Caco-2 (cell line): ENCODE data around the gene ZNF205. TPM values are rescaled to one million over a fixed set of nuclear protein-coding genes. Genes with fewer than 3 reads are reported as not detected.

ENCODE experiments used
- BruUV-seq: library from RNA; stranded (reverse); fragments of 400-500 nt; replicated peaks from 2 replicates; lab custom pipeline; 2021; lab: Mats Ljungman, UMichigan
- CTCF ChIA-PET: fragments of 300-600 bp; sonication (Branson Sonifier 250); formaldehyde crosslinking; loops from one replicate; lab custom pipeline; 2022; ENCODE audit warnings: antibody characterized with exemption; lab: Charles Lee
- POLR2A ChIA-PET: fragments of 300-600 bp; sonication (Branson Sonifier 250); formaldehyde crosslinking; loops from one replicate; lab custom pipeline; 2022; ENCODE audit warnings: antibody characterized with exemption; lab: Charles Lee
- DNase-seq, 2 experiments: peaks; one replicate each; pipeline versions ENCODE4 v3.0.0 to v3.0.0-alpha.2; 2020 to 2022
- H3K27me3 ChIP-seq: replicated peaks from 2 replicates; pipeline ENCODE4 v1.6.0; 2011; ENCODE audit warnings: low read length; ENCODE audit not compliant: control insufficient read depth, insufficient read depth
- H3K36me3 ChIP-seq: 2 replicates; pipeline ENCODE4 v1.5.1; 2011; ENCODE audit warnings: low read length; ENCODE audit not compliant: control insufficient read depth, insufficient read depth
- H3K4me1 ChIP-seq: fragments of 250-450 bp; sonication (Bioruptor Pico); 2 replicates; pipeline ENCODE4 v1.5.1; 2020; ENCODE audit warnings: mild to moderate bottlenecking
- H3K4me3 ChIP-seq: 2 replicates; pipeline ENCODE4 v1.5.1; 2011; ENCODE audit warnings: low read depth, mild to moderate bottlenecking, control low read depth, low read length
- H3K9me3 ChIP-seq: fragments of 250-450 bp; sonication (Bioruptor Pico); 2 replicates; pipeline ENCODE4 v1.5.1; 2020; ENCODE audit warnings: mild to moderate bottlenecking, moderate library complexity
- H3K27ac Mint-ChIP-seq: one replicate; pipeline ENCODE4 v1.8.0; 2022; ENCODE audit warnings: mixed read lengths; ENCODE audit not compliant: unreplicated experiment
- H3K27me3 Mint-ChIP-seq: one replicate; pipeline ENCODE4 v1.8.0; 2022; ENCODE audit warnings: mixed read lengths; ENCODE audit not compliant: insufficient read depth, unreplicated experiment
- H3K36me3 Mint-ChIP-seq: one replicate; pipeline ENCODE4 v1.8.0; 2022; ENCODE audit warnings: mild to moderate bottlenecking, mixed read lengths; ENCODE audit not compliant: insufficient read depth, unreplicated experiment
- H3K4me1 Mint-ChIP-seq: one replicate; pipeline ENCODE4 v1.8.0; 2022; ENCODE audit warnings: low read depth, mixed read lengths; ENCODE audit not compliant: unreplicated experiment
- H3K4me3 Mint-ChIP-seq: one replicate; pipeline ENCODE4 v1.8.0; 2022; ENCODE audit warnings: mild to moderate bottlenecking, moderate library complexity, mixed read lengths; ENCODE audit not compliant: unreplicated experiment
- H3K9me3 Mint-ChIP-seq: one replicate; pipeline ENCODE4 v1.8.0; 2022; ENCODE audit warnings: mixed read lengths; ENCODE audit not compliant: unreplicated experiment
- CTCF ChIP-seq, 2 experiments: fragments of 200-600 bp in 1 of 2; IDR thresholded peaks; 1 replicate in 1 of 2; 2 replicates in 1 of 2; pipeline versions ENCODE4 v1.5.1 to v1.8.0; 2011 to 2022; ENCODE audit warnings: antibody characterized with exemption in 1 of 2, control low read depth in 1 of 2, inconsistent platforms in 1 of 2, low read depth in 1 of 2, low read length in 1 of 2, mild to moderate bottlenecking in 1 of 2, moderate library complexity in 1 of 2; ENCODE audit not compliant: insufficient read depth in 1 of 2, severe bottlenecking in 1 of 2, unreplicated experiment in 1 of 2
- intact Hi-C: fragments of 100-400 bp; cut with micrococcal nuclease; formaldehyde crosslinking; loops from one replicate; pipeline ENCODE4 v1.10.0; 2022; ENCODE audit not compliant: unreplicated experiment
- total RNA-seq: library from RNA; stranded (reverse); gene quantifications from 2 replicates; pipeline ENCODE4 v1.2.3, GENCODE V29; 2022

The ZNF205 gene
- total RNA-seq, 1 experiment from 2014 or later, result 13.5 TPM

GRCh38 chr16:3118204-3118790 lies 5.9 kb downstream of the ZNF205 start:
- no peak overlapping the region for H3K4me3 ChIP-seq
- Mint-ChIP-seq H3K36me3 (peaks cover 19% of the 10 kb centered on the region), H3K27me3 (no peaks in the 10 kb centered on the region), H3K9me3 (no peaks in the 10 kb centered on the region), H3K27ac (no peak overlapping the region), H3K4me1 (peaks cover under 1% of the 10 kb centered on the region), H3K4me3 (no peak overlapping the region)
- H3K9me3 ChIP-seq, result no peaks in the 10 kb centered on the region
- no peaks in the 10 kb centered on the region for H3K36me3 ChIP-seq
- ChIA-PET CTCF (interaction anchor here (1.3 kb wide), 1 partner anchor 11 kb away, joined by 4 read pairs; no protein-coding TSS in a partner anchor), POLR2A (no interaction called here)
- no peaks in the 10 kb centered on the region for H3K4me1 ChIP-seq
- DNase-seq, result no peak
- no peak for TF ChIP-seq CTCF (IDR thresholded peaks at IDR 0.05; ENCODE audit: insufficient read depth in 1 of 2, low read depth in 1 of 2, low read length in 1 of 2, severe bottlenecking in 1 of 2, unreplicated experiment in 1 of 2)
- intact Hi-C loops, result no loop called here
- BruUV-seq, result no TSS peak
- no peaks in the 10 kb centered on the region for H3K27me3 ChIP-seq

GRCh38 chr16:3118846-3119245 lies 6.5 kb downstream of the ZNF205 start:
- CTCF ChIA-PET, result interaction anchor here (1.3 kb wide), 1 partner anchor 11 kb away, joined by 4 read pairs; no protein-coding TSS in a partner anchor
- H3K4me1 Mint-ChIP-seq, result peaks cover 6% of the 10 kb centered on the region

GRCh38 chr16:3119286-3119685 lies 6.9 kb downstream of the ZNF205 start:
- no peak overlapping the region for H3K4me3 ChIP-seq
- POLR2A ChIA-PET, result interaction anchor here (0.7 kb wide), 1 partner anchor 54 kb away, joined by 3 read pairs; the partner anchor contains the start of gene IL32
- Mint-ChIP-seq H3K4me1 (peaks cover 7% of the 10 kb centered on the region), H3K4me3 (no peak overlapping the region), H3K36me3 (peaks cover 24% of the 10 kb centered on the region), H3K9me3 (no peaks in the 10 kb centered on the region), H3K27me3 (no peaks in the 10 kb centered on the region), H3K27ac (no peak overlapping the region)
- intact Hi-C loops, result no loop called here
- CTCF ChIA-PET, result interaction anchor here (1.3 kb wide), 1 partner anchor 10 kb away, joined by 4 read pairs; no protein-coding TSS in a partner anchor
- BruUV-seq, result no TSS peak
- H3K4me1 ChIP-seq, result peaks cover 4% of the 10 kb centered on the region; the same call in 1 of the 2 replicates
- no peaks in the 10 kb centered on the region for H3K36me3 ChIP-seq
- no peak for TF ChIP-seq CTCF (IDR thresholded peaks at IDR 0.05; ENCODE audit: insufficient read depth in 1 of 2, low read depth in 1 of 2, low read length in 1 of 2, severe bottlenecking in 1 of 2, unreplicated experiment in 1 of 2)
- H3K27me3 ChIP-seq, result no peaks in the 10 kb centered on the region
- DNase-seq, result no peak
- H3K9me3 ChIP-seq, result no peaks in the 10 kb centered on the region

More at GRCh38 chr16:3118846-3119245, 6.5 kb downstream of the ZNF205 start:
- no peaks in the 10 kb centered on the region for H3K27me3 Mint-ChIP-seq
- no peak overlapping the region for H3K4me3 Mint-ChIP-seq
- TF ChIP-seq CTCF (IDR thresholded peaks at IDR 0.05; ENCODE audit: insufficient read depth in 1 of 2, low read depth in 1 of 2, low read length in 1 of 2, severe bottlenecking in 1 of 2, unreplicated experiment in 1 of 2), result no peak
- DNase-seq, result no peak
- Histone ChIP-seq H3K9me3 (no peaks in the 10 kb centered on the region), H3K4me3 (no peak overlapping the region), H3K4me1 (peaks cover 4% of the 10 kb centered on the region; the same call in 1 of the 2 replicates), H3K27me3 (no peaks in the 10 kb centered on the region), H3K36me3 (no peaks in the 10 kb centered on the region)
- POLR2A ChIA-PET, result interaction anchor here (0.7 kb wide), 1 partner anchor 54 kb away, joined by 3 read pairs; the partner anchor contains the start of gene IL32
- BruUV-seq, result no TSS peak
- H3K9me3 Mint-ChIP-seq, result no peaks in the 10 kb centered on the region
- H3K36me3 Mint-ChIP-seq, result peaks cover 20% of the 10 kb centered on the region
- intact Hi-C loops, result no loop called here
- no peak overlapping the region for H3K27ac Mint-ChIP-seq
